ENCODE measurements around the gene VWDE. TPM values are rescaled to one million over a fixed set of nuclear protein-coding genes. Genes with fewer than 3 reads are reported as not detected.

The VWDE gene
- total and polyA plus RNA-seq, 2 of the 8 experiments (the other 6 are each of a cell fraction or from before 2014, with no cell fraction given), result 11.0 to 21.2 TPM

DNA sequence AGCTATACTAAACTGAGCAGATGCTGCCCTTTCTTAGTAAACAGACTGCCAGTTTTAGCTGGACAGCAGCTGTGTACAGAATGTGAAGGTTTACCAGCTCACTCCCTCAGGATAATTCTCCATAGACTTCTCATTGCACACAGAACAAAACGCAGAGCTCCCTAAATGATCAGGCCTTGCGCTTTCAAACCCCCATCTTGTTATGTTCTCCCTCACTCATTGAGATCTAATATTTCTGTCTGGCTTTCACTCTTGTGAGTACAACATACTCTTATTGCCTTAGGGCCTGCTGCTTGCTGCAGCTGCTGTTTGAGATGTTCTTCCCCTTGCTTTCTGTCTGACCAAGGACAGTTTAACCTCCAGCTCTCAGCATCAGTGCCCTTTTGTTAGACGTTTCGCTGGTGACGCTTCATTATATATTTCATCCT is 17.3 kb downstream of the VWDE start:
- Histone ChIP-seq H3K9me3 (ENCODE audit: insufficient read depth in 2 of 2, low read depth in 1 of 2, low read length in 1 of 2) (no peaks in the 10 kb centered on the region), H2BK120ac (replicated peaks; ENCODE audit: low read depth, low read length) (no peak overlapping the region), H3K23ac (ENCODE audit: insufficient read length) (no peak overlapping the region), H2AFZ (ENCODE audit: low read length) (no peak overlapping the region), H3K9ac (replicated peaks in 1 of 4; ENCODE audit: extremely low read depth in 1 of 4, low read depth in 3 of 4, low read length in 3 of 4) (no peak overlapping the region), H2BK20ac (ENCODE audit: low read length) (no peak overlapping the region), H2BK12ac (ENCODE audit: low read depth, low read length) (no peak overlapping the region), H2BK5ac (ENCODE audit: low read depth, low read length) (no peak overlapping the region), H3K4me3 (ENCODE audit: extremely low read depth in 1 of 4, insufficient read depth in 2 of 4, low read depth in 3 of 4, low read length in 4 of 4) (no peak overlapping the region), H3K79me1 (ENCODE audit: low read depth, low read length) (no peaks in the 10 kb centered on the region), H4K91ac (replicated peaks; ENCODE audit: insufficient read length, low read length) (no peak overlapping the region), H3K27ac (ENCODE audit: low read depth, low read length) (no peak overlapping the region), H3K23me2 (ENCODE audit: low read depth, low read length) (no peaks in the 10 kb centered on the region), H3K36me3 (ENCODE audit: control insufficient read depth in 2 of 4, insufficient read depth in 4 of 4, low read length in 3 of 4) (peaks cover 0 to 25% (median 9%) of the 10 kb centered on the region in 4 experiments; a peak in 6 of 8 replicates), H2AK5ac (ENCODE audit: low read depth, low read length) (no peak overlapping the region), H3K4me1 (replicated peaks in 1 of 4; ENCODE audit: control insufficient read depth in 3 of 4, insufficient read depth in 4 of 4, low read length in 3 of 4) (peaks cover 0 to 3% (median 0%) of the 10 kb centered on the region in 4 experiments; a peak in 2 of 7 replicates), H4K8ac (ENCODE audit: extremely low read depth, insufficient read depth, low read length) (no peak overlapping the region), H4K20me1 (replicated peaks in 1 of 2; ENCODE audit: control insufficient read depth in 1 of 2, insufficient read depth in 2 of 2, low read length in 2 of 2) (no peaks in the 10 kb centered on the region), H3K18ac (ENCODE audit: extremely low read depth, low read length) (no peak overlapping the region), H3K27me3 (replicated peaks in 1 of 4; ENCODE audit: control insufficient read depth in 3 of 4, extremely low read depth in 1 of 4, insufficient read depth in 3 of 4, low read length in 3 of 4) (peaks cover 0 to 1% (median 0%) of the 10 kb centered on the region in 4 experiments; a peak in 1 of 7 replicates), H3K4me2 (ENCODE audit: insufficient read depth in 1 of 2, low read depth in 2 of 2, low read length in 2 of 2) (no peak overlapping the region), H2BK15ac (ENCODE audit: low read length) (no peak overlapping the region), H3K14ac (ENCODE audit: insufficient read length) (no peak overlapping the region), H3K56ac (replicated peaks; ENCODE audit: insufficient read length, low read depth, low read length) (no peak overlapping the region), H4K5ac (ENCODE audit: insufficient read length, low read depth, low read length) (no peak overlapping the region), H3K4ac (replicated peaks; ENCODE audit: insufficient read length, low read depth, low read length) (no peak overlapping the region), H3K79me2 (ENCODE audit: control insufficient read depth in 1 of 2, insufficient read depth in 2 of 2, low read length in 2 of 2) (peaks cover 0 to 5% of the 10 kb centered on the region in 2 experiments; a peak in 1 of 4 replicates)
- DNase-seq (ENCODE audit: low read depth in 1 of 2, low spot score in 2 of 2), result no peak
- 94% methylated on average over 5 of the region's 5 CpGs; no CpG with 5 or more reads in 1 of the 2 experiments for WGBS, 2 experiments (ENCODE audit: extremely low coverage in 1 of 2, insufficient coverage in 1 of 2, insufficient read length in 1 of 2, insufficient replicate concordance in 2 of 2, low coverage in 1 of 2, low lambda C conversion rate in 2 of 2, missing lambda C conversion rate in 1 of 2)
- CTCF ChIA-PET (ENCODE audit: partially characterized antibody), result interaction anchor here (0.5 to 3.5 kb wide), 7 partner anchors 9 to 133 kb away, joined by 3 to 17 read pairs (median 3); partner anchors contain the start of gene VWDE
- no peak for FAIRE-seq
- POLR2A ChIA-PET (ENCODE audit: partially characterized antibody), result no interaction called here
- TF ChIP-seq SIN3A (conservative IDR thresholded peaks at IDR 0.05 in 1 of 2, IDR thresholded peaks at IDR 0.05 in 1 of 2; ENCODE audit: low read depth in 1 of 2, low read length in 2 of 2) (no peak), TEAD4 (IDR thresholded peaks at IDR 0.05; ENCODE audit: low read depth, low read length) (no peak), BRCA1 (IDR thresholded peaks at IDR 0.05; ENCODE audit: low read depth, low read length) (no peak)

Measured in H1 (cell line).